ENCODE results near the gene THSD7A.

Gene THSD7A, protein sequence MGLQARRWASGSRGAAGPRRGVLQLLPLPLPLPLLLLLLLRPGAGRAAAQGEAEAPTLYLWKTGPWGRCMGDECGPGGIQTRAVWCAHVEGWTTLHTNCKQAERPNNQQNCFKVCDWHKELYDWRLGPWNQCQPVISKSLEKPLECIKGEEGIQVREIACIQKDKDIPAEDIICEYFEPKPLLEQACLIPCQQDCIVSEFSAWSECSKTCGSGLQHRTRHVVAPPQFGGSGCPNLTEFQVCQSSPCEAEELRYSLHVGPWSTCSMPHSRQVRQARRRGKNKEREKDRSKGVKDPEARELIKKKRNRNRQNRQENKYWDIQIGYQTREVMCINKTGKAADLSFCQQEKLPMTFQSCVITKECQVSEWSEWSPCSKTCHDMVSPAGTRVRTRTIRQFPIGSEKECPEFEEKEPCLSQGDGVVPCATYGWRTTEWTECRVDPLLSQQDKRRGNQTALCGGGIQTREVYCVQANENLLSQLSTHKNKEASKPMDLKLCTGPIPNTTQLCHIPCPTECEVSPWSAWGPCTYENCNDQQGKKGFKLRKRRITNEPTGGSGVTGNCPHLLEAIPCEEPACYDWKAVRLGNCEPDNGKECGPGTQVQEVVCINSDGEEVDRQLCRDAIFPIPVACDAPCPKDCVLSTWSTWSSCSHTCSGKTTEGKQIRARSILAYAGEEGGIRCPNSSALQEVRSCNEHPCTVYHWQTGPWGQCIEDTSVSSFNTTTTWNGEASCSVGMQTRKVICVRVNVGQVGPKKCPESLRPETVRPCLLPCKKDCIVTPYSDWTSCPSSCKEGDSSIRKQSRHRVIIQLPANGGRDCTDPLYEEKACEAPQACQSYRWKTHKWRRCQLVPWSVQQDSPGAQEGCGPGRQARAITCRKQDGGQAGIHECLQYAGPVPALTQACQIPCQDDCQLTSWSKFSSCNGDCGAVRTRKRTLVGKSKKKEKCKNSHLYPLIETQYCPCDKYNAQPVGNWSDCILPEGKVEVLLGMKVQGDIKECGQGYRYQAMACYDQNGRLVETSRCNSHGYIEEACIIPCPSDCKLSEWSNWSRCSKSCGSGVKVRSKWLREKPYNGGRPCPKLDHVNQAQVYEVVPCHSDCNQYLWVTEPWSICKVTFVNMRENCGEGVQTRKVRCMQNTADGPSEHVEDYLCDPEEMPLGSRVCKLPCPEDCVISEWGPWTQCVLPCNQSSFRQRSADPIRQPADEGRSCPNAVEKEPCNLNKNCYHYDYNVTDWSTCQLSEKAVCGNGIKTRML (N-terminal part only)

DNA sequence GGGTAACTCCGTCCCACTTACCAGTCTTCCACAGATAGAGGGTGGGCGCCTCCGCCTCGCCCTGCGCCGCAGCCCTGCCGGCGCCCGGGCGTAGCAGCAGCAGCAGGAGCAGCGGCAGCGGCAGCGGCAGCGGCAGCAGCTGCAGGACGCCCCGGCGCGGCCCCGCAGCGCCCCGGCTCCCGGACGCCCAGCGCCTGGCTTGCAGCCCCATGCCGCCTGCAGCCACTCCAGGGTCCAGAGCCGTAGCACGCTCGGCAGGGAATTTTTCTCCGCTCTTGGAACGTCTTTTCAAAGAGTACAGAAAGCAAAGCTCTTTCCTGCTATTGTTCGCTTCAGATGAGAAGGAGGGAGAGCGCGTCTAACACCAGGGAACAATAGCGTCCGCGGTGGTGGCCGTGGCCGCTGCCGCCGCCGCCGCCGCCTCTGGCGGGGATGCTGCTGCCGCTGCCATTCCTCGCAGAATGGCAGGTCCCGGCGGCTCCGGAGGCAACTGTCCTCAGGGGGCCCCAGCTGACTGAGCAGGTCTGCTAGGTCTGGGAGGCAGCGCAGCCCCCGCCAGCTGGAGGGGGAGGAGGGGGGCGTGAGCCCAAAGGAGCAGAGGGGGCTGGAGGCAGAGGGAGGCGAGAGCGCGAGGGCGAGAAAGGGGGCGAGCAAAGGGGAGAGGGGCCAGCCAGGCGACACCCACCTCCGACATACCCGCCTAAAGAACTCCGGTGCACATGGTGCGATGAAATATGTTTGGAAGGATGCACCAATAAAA, at the start of gene THSD7A:
THSD7A (minus strand) TSS at position 463 of the 760 bp plus-strand sequence; CDS start at position 211, 252 bp downstream.
- TF ChIP-seq, protein P1, sequence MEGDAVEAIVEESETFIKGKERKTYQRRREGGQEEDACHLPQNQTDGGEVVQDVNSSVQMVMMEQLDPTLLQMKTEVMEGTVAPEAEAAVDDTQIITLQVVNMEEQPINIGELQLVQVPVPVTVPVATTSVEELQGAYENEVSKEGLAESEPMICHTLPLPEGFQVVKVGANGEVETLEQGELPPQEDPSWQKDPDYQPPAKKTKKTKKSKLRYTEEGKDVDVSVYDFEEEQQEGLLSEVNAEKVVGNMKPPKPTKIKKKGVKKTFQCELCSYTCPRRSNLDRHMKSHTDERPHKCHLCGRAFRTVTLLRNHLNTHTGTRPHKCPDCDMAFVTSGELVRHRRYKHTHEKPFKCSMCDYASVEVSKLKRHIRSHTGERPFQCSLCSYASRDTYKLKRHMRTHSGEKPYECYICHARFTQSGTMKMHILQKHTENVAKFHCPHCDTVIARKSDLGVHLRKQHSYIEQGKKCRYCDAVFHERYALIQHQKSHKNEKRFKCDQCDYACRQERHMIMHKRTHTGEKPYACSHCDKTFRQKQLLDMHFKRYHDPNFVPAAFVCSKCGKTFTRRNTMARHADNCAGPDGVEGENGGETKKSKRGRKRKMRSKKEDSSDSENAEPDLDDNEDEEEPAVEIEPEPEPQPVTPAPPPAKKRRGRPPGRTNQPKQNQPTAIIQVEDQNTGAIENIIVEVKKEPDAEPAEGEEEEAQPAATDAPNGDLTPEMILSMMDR (IDR thresholded peaks at IDR 0.05), result peak; percentile 67
- no peak for TF ChIP-seq ZFX (IDR thresholded peaks at IDR 0.05; ENCODE audit: borderline replicate concordance)
- H3K27ac ChIP-seq, result no peak within 1 kb of the TSS

GRCh38 chr7:11881680-11882079, 49.7 kb upstream of the THSD7A start:
- TF ChIP-seq, protein P1 (IDR thresholded peaks at IDR 0.05), result no peak
- TF ChIP-seq ZFX (IDR thresholded peaks at IDR 0.05; ENCODE audit: borderline replicate concordance), result no peak
- no peak overlapping the region for H3K27ac ChIP-seq

GRCh38 chr7:11875635-11876034, 43.6 kb upstream of the THSD7A start:
- TF ChIP-seq, protein P1 (IDR thresholded peaks at IDR 0.05), result no peak
- no peak for TF ChIP-seq ZFX (IDR thresholded peaks at IDR 0.05; ENCODE audit: borderline replicate concordance)

GRCh38 chr7:11865671-11866070, 33.7 kb upstream of the THSD7A start:
- no peak for TF ChIP-seq ZFX (IDR thresholded peaks at IDR 0.05; ENCODE audit: borderline replicate concordance)
- TF ChIP-seq, protein P1 (IDR thresholded peaks at IDR 0.05), result no peak

More at GRCh38 chr7:11875635-11876034, 43.6 kb upstream of the THSD7A start:
- no peak overlapping the region for H3K27ac ChIP-seq

GRCh38 chr7:11858622-11859302, 26.8 kb upstream of the THSD7A start:
- no peak overlapping the region for H3K27ac ChIP-seq
- TF ChIP-seq ZFX (IDR thresholded peaks at IDR 0.05; ENCODE audit: borderline replicate concordance), result no peak
- TF ChIP-seq, protein P1 (IDR thresholded peaks at IDR 0.05), result no peak

More at GRCh38 chr7:11865671-11866070, 33.7 kb upstream of the THSD7A start:
- H3K27ac ChIP-seq, result no peak overlapping the region

GRCh38 chr7:11858026-11858425, 26.0 kb upstream of the THSD7A start:
- H3K27ac ChIP-seq, result no peak overlapping the region
- TF ChIP-seq, protein P1 (IDR thresholded peaks at IDR 0.05), result no peak
- no peak for TF ChIP-seq ZFX (IDR thresholded peaks at IDR 0.05; ENCODE audit: borderline replicate concordance)

All from 22Rv1 (cell line).